ENCODE results near the gene MOSPD3. TPM values are rescaled to one million over a fixed set of nuclear protein-coding genes. Genes with fewer than 3 reads are reported as not detected.

Gene MOSPD3
- total RNA-seq, 1 experiment from 2014 or later, result 25.0 TPM

DNA sequence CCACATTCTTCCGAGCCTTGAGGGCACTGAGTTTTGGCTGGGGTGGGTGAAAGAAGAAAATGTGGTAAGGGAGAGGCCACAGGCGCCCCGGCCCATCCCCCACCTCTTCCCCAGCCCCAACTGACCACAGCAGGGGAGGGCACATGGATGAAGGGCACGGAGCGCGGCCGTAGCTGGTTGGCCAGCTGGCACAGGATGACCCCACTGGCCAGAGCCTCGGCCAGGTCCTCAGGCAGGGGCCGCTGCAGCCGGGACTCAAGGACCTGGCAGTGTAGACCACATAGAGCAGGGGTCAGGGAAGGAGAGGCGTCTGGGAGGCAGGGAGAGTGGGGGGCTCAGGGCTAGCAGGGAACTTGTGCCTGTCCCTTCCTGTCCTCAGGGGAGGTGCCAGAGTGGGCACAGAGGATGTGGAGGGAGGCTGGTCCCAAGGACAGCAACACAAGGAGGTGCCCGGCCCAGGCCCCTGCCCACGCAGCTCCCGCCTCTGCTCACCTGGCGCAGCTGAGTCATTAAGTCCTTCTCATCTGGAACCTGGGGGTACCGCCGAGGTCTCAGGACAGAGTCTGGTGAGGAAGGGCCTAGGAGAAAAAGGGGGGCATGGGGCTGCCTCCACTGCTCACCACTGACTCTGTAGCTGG, 36.5 kb upstream of the MOSPD3 start:
- intact Hi-C loops (cut with micrococcal nuclease; ENCODE audit: unreplicated experiment), result no loop called here
- no peak overlapping the region for H3K4me3 ChIP-seq (ENCODE audit: low read depth in 2 of 2, low read length in 2 of 2)
- ChIA-PET CTCF (no interaction called here), POLR2A (no interaction called here)
- no peaks in the 10 kb centered on the region for H3K9me3 ChIP-seq (ENCODE audit: control insufficient read depth, insufficient read depth, low read depth, low read length)
- in situ Hi-C loops (cut with HindIII; ENCODE audit: low pct_unique_long_range_greater_than_20kb, low sequenced_read_pairs), result no loop called here
- H3K27ac ChIP-seq (ENCODE audit: low read length), result no peak overlapping the region
- DNase-seq (ENCODE audit: low read depth, low spot score) (no peak), ATAC-seq (no peak)
- TF ChIP-seq TCF7L2 (IDR thresholded peaks at IDR 0.05; ENCODE audit: low read depth, low read length) (no peak), POLR2AphosphoS5 (IDR thresholded peaks at IDR 0.05; ENCODE audit: low read depth, low read length) (no peak), SIN3A (IDR thresholded peaks at IDR 0.05; ENCODE audit: borderline replicate concordance, insufficient read depth, low read depth, low read length) (no peak)
- TF ChIP-seq, protein P1, sequence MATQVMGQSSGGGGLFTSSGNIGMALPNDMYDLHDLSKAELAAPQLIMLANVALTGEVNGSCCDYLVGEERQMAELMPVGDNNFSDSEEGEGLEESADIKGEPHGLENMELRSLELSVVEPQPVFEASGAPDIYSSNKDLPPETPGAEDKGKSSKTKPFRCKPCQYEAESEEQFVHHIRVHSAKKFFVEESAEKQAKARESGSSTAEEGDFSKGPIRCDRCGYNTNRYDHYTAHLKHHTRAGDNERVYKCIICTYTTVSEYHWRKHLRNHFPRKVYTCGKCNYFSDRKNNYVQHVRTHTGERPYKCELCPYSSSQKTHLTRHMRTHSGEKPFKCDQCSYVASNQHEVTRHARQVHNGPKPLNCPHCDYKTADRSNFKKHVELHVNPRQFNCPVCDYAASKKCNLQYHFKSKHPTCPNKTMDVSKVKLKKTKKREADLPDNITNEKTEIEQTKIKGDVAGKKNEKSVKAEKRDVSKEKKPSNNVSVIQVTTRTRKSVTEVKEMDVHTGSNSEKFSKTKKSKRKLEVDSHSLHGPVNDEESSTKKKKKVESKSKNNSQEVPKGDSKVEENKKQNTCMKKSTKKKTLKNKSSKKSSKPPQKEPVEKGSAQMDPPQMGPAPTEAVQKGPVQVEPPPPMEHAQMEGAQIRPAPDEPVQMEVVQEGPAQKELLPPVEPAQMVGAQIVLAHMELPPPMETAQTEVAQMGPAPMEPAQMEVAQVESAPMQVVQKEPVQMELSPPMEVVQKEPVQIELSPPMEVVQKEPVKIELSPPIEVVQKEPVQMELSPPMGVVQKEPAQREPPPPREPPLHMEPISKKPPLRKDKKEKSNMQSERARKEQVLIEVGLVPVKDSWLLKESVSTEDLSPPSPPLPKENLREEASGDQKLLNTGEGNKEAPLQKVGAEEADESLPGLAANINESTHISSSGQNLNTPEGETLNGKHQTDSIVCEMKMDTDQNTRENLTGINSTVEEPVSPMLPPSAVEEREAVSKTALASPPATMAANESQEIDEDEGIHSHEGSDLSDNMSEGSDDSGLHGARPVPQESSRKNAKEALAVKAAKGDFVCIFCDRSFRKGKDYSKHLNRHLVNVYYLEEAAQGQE (IDR thresholded peaks at IDR 0.05; ENCODE audit: insufficient read depth in 1 of 2, low read depth in 2 of 2, low read length in 1 of 2), result no peak
- TF ChIP-seq, protein P2, sequence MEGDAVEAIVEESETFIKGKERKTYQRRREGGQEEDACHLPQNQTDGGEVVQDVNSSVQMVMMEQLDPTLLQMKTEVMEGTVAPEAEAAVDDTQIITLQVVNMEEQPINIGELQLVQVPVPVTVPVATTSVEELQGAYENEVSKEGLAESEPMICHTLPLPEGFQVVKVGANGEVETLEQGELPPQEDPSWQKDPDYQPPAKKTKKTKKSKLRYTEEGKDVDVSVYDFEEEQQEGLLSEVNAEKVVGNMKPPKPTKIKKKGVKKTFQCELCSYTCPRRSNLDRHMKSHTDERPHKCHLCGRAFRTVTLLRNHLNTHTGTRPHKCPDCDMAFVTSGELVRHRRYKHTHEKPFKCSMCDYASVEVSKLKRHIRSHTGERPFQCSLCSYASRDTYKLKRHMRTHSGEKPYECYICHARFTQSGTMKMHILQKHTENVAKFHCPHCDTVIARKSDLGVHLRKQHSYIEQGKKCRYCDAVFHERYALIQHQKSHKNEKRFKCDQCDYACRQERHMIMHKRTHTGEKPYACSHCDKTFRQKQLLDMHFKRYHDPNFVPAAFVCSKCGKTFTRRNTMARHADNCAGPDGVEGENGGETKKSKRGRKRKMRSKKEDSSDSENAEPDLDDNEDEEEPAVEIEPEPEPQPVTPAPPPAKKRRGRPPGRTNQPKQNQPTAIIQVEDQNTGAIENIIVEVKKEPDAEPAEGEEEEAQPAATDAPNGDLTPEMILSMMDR (IDR thresholded peaks at IDR 0.05), result no peak
- H3K36me3 ChIP-seq (ENCODE audit: control insufficient read depth, insufficient read depth, low read length), result no peaks in the 10 kb centered on the region
- no peaks in the 10 kb centered on the region for H3K27me3 ChIP-seq (ENCODE audit: control insufficient read depth, insufficient read depth, low read length)
- BruUV-seq (replicated peaks), result no TSS peak
- peaks cover 15% of the 10 kb centered on the region for H3K4me1 ChIP-seq (ENCODE audit: control insufficient read depth, insufficient read depth, low read length)

DNA sequence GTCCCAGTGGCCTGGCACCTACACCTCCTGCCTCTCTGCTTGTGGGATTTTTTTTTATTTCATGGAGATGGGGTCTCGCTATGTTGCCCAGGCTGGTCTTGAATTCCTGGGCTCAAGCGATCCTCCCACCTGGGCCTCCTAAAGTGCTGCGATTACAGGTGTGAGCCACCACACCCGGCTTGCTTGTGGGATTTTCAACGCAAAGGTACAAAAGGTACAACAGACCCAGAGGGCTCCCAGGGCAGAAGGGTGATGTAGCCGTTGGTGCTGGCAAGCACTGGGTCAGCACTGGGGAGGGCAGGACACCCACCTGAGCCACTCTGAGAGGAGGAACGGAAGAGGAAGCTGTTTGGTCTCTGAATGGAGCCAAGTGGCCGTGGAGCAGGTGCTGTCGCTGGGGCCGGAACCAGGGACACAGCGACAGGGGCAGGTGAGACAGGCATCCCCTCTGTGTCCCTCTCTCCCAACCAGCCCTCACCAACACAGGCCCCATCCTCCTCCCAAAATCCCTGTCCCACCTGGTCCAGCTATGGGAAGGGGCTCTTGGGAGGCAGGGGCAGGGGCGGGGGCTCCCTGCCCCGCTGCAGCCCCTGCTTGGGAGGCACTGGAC, 35.9 kb upstream of the MOSPD3 start:
- POLR2A ChIA-PET, result interaction anchor here (0.6 kb wide), 1 partner anchor 96 kb away, joined by 7 read pairs; no protein-coding TSS in a partner anchor
- H3K36me3 ChIP-seq (ENCODE audit: control insufficient read depth, insufficient read depth, low read length), result peaks cover 4% of the 10 kb centered on the region; the same call in 1 of the 2 replicates
- BruUV-seq (replicated peaks), result no TSS peak
- no peak overlapping the region for H3K27ac ChIP-seq (ENCODE audit: low read length)
- intact Hi-C loops (cut with micrococcal nuclease; ENCODE audit: unreplicated experiment), result no loop called here
- CTCF ChIA-PET, result no interaction called here
- in situ Hi-C loops (cut with HindIII; ENCODE audit: low pct_unique_long_range_greater_than_20kb, low sequenced_read_pairs), result no loop called here
- ATAC-seq (no peak), DNase-seq (ENCODE audit: low read depth, low spot score) (no peak)
- no peaks in the 10 kb centered on the region for H3K27me3 ChIP-seq (ENCODE audit: control insufficient read depth, insufficient read depth, low read length)
- TF ChIP-seq, protein P2 (IDR thresholded peaks at IDR 0.05), result no peak
- TF ChIP-seq, protein P1 (IDR thresholded peaks at IDR 0.05; ENCODE audit: insufficient read depth in 1 of 2, low read depth in 2 of 2, low read length in 1 of 2), result no peak
- TF ChIP-seq SIN3A (IDR thresholded peaks at IDR 0.05; ENCODE audit: borderline replicate concordance, insufficient read depth, low read depth, low read length) (no peak), TCF7L2 (IDR thresholded peaks at IDR 0.05; ENCODE audit: low read depth, low read length) (no peak), POLR2AphosphoS5 (IDR thresholded peaks at IDR 0.05; ENCODE audit: low read depth, low read length) (no peak)
- H3K4me3 ChIP-seq (ENCODE audit: low read depth in 2 of 2, low read length in 2 of 2), result no peak overlapping the region
- H3K9me3 ChIP-seq (ENCODE audit: control insufficient read depth, insufficient read depth, low read depth, low read length), result no peaks in the 10 kb centered on the region
- H3K4me1 ChIP-seq (ENCODE audit: control insufficient read depth, insufficient read depth, low read length), result peaks cover 9% of the 10 kb centered on the region
